Epithelial cell of prostate (primary cell): ENCODE data around the gene RABL2B.

Experiments
- DNase-seq: peaks from one replicate; pipeline ENCODE4 v3.0.0-alpha.2; 2011; ENCODE audit warnings: low read depth, low spot score
- H3K27ac ChIP-seq: fragments of 450-650 bp; 2 replicates; pipeline ENCODE4 v1.5.1; 2017; ENCODE audit warnings: mild to moderate bottlenecking

Gene RABL2B

GRCh38 chr22:50739279-50739691 lies 44.2 kb downstream of the RABL2B start:
- DNase-seq, result no peak

GRCh38 chr22:50738649-50739227 lies 44.7 kb downstream of the RABL2B start:
- no peak for DNase-seq
- H3K27ac ChIP-seq, result no peak overlapping the region

More at GRCh38 chr22:50739279-50739691, 44.2 kb downstream of the RABL2B start:
- no peak overlapping the region for H3K27ac ChIP-seq

DNA sequence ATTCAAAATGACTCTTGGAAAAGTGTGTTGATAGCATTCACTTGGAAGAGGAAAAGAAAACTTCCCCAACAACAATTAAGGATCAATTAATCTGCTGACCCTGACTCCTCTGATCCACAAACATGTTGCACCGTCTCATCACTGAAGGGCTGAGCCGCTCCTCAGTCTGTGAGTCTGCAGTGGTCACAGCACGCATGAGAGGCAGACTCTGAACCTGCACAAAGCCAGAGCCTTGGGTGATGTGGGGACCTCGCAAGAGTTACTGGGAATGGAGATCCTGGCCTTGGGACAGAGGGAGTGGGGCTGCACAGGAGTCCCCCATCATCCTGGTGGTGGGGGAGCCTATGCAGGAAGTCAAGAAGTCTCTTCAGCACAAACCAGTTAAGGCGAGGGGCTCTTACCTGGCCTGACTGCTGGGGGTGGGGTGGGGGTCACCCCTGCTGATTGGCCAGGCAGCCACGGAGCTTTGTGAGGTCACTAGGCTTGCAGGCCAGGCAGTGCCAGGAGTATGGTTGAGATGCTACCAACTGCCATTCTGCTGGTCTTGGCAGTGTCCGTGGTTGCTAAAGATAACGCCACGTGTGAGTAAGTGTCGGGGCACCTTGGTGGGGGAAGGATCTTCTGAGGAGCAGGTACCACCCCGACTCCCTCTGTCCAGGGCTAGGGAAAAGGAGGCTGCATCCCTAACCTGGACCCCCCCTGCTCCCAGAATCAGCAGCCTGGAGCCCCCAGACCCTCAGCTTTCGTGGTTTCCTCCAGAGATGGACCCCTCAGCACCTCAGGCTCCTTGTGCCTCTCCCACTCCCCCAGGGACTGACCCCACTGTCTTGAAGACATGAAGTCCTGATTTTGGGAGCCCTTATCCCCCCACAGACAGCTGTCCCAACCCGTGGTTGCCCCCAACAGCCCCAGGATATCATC lies 45.4 kb downstream of the RABL2B start, which contains the start of gene ACR:
ACR (plus strand) TSS at position 477 of the 921 bp plus-strand sequence; CDS start at position 509, 32 bp downstream.
- no peak for DNase-seq
- no peak within 1 kb of the TSS for H3K27ac ChIP-seq

- DNase-seq, result no peak
- no peak overlapping the region for H3K27ac ChIP-seq
Observed at GRCh38 chr22:50735739-50736030, 47.8 kb downstream of the RABL2B start.

DNA sequence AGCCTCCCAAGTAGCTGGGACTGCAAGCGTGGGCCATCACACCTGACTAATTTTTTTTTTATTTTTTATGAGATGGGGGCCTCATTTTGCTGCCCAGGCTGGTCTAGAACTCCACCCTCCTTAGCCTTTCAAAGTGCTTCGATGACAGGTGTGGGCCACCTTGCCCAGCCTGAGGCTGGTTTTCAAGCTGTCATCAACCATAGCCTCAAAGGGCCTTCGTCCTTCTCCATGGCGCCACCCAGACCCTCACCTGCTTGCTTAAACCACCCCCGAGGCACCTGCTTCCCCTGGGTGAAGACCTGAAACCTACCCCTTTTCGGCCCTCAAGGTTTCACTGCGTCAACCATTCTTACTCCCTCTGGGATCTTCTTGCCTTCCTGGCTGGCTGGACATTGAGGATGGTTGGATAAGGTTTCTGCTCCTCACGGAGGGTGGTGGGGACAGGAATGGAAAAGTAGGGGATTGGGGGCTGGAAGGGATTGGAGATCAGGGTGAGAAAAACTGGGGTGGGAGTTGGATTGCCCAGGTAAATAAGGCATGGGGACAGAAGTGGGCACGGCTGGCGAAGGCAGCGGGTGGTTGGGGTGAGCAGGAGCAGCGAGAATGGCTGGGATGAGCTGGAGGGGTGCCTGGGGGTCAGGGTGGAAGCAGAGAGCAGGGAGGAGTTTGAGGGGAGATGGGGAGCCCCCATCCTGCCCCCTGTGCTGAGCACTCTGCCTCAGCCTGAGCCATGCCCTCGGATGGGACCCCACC lies 48.3 kb downstream of the RABL2B start:
- no peak for DNase-seq
- no peak overlapping the region for H3K27ac ChIP-seq

GRCh38 chr22:50734343-50734771 lies 49.1 kb downstream of the RABL2B start:
- no peak overlapping the region for H3K27ac ChIP-seq
- no peak for DNase-seq

GRCh38 chr22:50733521-50734342 lies 49.7 kb downstream of the RABL2B start:
- DNase-seq, result no peak
- H3K27ac ChIP-seq, result no peak overlapping the region

- H3K27ac ChIP-seq, result no peak overlapping the region
- no peak for DNase-seq
Observed at GRCh38 chr22:50732681-50733080, 50.8 kb downstream of the RABL2B start.

GRCh38 chr22:50731811-50732624 lies 51.4 kb downstream of the RABL2B start:
- DNase-seq, result no peak

GRCh38 chr22:50730941-50731661 lies 52.3 kb downstream of the RABL2B start:
- DNase-seq, result no peak
- H3K27ac ChIP-seq, result no peak overlapping the region

More at GRCh38 chr22:50731811-50732624, 51.4 kb downstream of the RABL2B start:
- no peak overlapping the region for H3K27ac ChIP-seq

GRCh38 chr22:50730013-50730891 lies 53.2 kb downstream of the RABL2B start:
- no peak for DNase-seq
- no peak overlapping the region for H3K27ac ChIP-seq

DNA sequence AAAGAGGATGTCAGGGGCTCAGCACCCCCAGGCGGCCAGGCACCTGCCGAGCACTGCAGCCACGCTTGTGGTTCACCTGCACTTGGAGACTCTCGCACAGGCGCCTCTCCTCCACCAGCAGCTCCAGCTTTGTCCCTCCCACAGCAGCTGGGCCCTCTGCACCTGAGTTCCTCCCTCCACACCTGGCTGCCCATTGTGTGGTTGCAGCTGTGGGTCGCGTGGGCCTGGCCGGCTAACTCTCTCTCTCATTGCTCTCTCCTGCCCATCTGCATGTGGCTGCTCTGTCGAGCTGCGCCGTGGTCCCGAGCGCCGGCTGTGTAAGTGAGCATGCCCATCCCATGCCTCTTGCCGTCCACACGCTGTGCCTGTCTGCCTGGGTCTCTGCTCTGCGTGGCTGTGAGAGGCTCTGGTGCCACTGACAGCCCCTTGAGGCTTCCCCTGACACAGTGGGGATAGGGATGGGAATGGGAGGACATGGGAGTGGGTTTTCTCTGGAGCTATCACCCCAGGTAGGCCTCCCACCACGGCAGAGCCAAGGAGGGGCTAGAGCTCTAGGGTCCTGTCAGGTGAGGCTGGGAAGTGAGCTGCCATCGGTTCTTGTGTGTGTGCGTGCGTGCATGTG lies 53.9 kb downstream of the RABL2B start:
- H3K27ac ChIP-seq, result no peak overlapping the region
- DNase-seq, result no peak

DNA sequence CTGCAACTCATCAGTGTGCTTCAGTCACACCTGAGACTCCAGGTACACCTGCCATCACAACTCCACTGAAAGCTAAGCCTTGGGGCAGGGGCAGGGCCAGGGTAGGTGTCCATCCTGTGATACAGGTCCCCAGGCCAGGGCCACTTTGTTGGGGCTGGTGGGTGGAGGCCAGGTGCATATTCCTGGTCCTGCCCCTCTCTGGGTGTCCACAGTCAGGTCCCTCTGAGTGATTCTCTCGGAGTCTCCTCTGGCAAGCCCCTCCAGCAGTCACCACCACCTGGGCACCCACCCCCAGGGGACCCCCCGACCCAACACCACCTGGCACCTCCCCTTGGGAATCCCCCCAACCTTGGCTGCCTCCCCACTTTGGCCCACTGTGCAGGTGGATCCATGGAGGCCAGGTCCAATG lies 54.9 kb downstream of the RABL2B start:
- H3K27ac ChIP-seq, result no peak overlapping the region
- DNase-seq, result no peak

GRCh38 chr22:50727678-50728522 lies 55.5 kb downstream of the RABL2B start:
- DNase-seq, result no peak
- H3K27ac ChIP-seq, result no peak overlapping the region

- DNase-seq, result no peak
- no peak overlapping the region for H3K27ac ChIP-seq
Observed at GRCh38 chr22:50726643-50727340, 56.6 kb downstream of the RABL2B start.

- no peak overlapping the region for H3K27ac ChIP-seq
- no peak for DNase-seq
Observed at GRCh38 chr22:50725597-50725996, 57.8 kb downstream of the RABL2B start.
